GM12872 (cell line): Measurements from ENCODE around the gene TEX2.

ENCODE experiments used
- CTCF ChIP-seq: IDR thresholded peaks from 3 replicates; pipeline ENCODE4 v1.5.1; 2011; ENCODE audit warnings: low read depth, mild to moderate bottlenecking, low read length, moderate library complexity; ENCODE audit not compliant: insufficient read depth

The TEX2 gene

DNA sequence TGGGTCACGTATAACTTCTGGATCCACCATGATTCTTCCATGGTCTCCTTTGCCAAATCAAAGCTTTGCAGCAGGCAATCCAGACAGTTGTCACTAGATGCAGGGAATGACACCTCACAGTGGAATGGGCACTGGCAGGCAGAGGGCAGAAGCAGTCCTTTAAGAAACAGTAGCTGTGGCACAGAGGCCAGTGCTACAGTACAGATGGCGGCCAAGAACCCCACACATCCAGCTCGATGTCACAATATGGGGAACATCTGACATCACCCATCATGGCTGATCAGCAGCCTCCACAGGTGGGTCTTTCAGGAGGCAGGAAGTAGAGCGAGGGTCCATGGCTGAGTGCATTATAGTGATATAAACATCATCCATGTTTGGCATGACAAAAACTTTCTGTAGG lies 114.4 kb downstream of the TEX2 start:
- TF ChIP-seq CTCF: no peak

DNA sequence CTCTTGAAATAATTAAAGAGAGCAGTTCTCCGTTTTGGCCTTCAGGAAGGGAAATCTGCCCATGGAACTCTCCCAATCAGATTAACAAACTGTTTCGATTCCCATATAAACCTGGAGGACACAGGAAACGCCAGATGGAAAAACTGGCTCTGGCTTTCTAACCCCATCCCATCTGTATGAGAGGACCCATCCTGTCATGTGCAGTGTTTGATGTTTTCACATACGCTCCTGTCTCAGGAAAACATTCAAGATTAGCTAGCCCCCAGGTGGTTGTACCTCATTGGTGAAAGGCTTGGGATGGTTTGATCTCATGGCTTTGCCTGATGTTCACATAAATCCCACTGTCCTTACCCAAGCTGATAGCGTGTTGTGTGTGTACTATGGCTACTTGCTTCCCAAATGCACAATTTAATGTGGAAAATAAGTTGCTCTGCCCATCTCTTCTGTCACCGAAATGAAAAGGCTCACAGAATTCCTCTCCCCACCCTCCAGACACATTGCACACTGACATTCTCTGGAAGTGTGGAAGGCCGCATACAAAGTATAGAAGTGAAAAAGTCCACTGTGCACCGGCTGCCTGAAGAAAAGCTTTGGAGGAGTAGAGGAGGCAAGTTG lies 114.9 kb downstream of the TEX2 start:
- TF ChIP-seq CTCF: no peak

DNA sequence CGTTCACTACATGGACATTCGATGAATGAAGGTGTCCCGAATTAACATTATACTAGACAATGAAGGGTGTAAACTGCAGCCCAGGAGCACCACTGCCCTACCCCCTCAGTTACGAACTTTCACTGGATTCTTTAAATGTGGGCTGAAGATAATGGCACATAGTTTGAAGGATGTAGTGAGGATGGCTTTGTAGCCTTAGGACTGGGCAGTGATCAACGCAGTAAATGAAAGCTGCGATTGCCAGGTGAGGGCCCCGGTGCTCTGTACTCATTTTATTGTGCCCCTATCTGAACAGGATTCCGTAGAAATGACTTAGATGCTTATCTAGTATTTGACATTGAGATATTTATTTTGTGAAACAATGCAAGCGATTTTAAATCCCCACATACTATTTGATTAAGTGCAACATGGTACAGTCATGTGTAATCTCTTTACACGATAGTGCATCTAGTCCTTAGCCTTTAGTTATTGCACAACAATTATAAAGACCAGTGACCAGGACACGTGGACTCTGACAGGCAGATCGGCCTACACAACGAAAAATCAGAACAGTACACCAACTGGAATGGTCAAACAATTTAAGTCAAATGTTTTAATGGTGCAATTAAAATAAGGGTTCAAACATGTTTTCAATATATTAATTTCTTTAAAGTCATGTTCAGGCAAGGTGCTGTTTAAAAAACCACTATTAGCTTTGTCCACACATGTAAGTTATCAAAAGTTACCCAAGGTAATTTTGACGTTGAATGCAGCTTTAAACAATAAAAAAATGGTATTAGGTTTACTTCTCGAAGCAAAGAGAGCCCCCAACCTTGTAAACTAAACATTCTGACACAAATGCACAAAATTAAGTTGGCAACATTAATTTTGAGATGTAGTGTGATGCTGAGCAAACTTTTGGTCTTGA lies 115.7 kb downstream of the TEX2 start:
- no peak for TF ChIP-seq CTCF

- TF ChIP-seq CTCF: no peak
Measured at GRCh38 chr17:64146418-64147109, 116.5 kb downstream of the TEX2 start.

DNA sequence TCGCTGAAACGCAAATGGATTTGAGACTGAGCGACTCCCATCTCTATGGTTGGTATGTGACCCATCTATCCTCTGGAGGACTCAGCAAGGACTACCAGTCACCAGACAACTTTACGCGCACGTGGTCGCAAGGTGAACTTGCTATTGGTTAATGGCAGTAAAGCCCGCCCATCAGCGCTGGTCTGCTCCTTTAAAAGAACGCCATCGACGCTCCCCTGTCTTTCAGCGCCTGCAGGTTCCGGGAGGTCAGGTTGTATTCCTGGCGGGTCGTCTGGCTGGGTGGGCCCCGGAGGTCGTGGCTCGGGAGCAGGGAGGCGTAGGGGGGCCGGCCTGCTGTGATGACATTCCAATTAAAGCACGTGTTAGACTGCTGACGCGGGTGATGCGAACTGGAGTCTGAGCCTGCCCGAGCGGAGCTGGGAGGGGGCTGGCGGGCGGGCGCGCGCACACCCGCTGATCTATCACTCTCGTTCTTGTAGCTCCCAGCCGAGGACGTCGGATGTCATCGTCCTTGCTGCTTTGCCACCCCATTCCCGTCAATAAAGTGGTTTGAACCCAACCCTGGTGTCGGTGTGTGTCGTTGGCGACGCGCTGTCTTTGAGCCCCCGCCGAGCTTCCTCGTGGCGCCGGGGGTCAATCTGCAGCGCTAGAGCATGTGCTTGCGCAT lies 117.2 kb downstream of the TEX2 start:
- TF ChIP-seq CTCF: no peak

GRCh38 chr17:64145375-64145750 lies 117.7 kb downstream of the TEX2 start:
- no peak for TF ChIP-seq CTCF

- TF ChIP-seq CTCF: no peak
Measured at GRCh38 chr17:64139542-64139941, 123.5 kb downstream of the TEX2 start.
